Parathyroid adenoma (tissue), 2 donors: ENCODE data around the gene MRTFB.

Source experiments
- H2AFZ ChIP-seq: fragments of 300-600 bp; sonication (generic); one replicate; pipeline ENCODE4 v1.7.0; 2017; ENCODE audit warnings: antibody characterized with exemption, mild to moderate bottlenecking
- H3K27ac ChIP-seq: fragments of 300-600 bp; sonication (generic); one replicate; pipeline ENCODE4 v1.7.0; 2017
- H3K27me3 ChIP-seq: fragments of 300-600 bp; sonication (generic); one replicate; pipeline ENCODE4 v1.7.0; 2017; ENCODE audit warnings: low read length; ENCODE audit not compliant: control insufficient read depth, insufficient read depth
- H3K36me3 ChIP-seq: fragments of 300-600 bp; sonication (generic); one replicate; pipeline ENCODE4 v1.7.0; 2017; ENCODE audit warnings: low read length; ENCODE audit not compliant: control insufficient read depth, insufficient read depth
- H3K4me1 ChIP-seq: fragments of 300-600 bp; sonication (generic); one replicate; pipeline ENCODE4 v1.7.0; 2017; ENCODE audit warnings: control low read depth
- H3K4me2 ChIP-seq: fragments of 300-600 bp; sonication (generic); one replicate; pipeline ENCODE4 v1.7.0; 2017; ENCODE audit warnings: low read length
- H3K4me3 ChIP-seq: fragments of 300-600 bp; sonication (generic); one replicate; pipeline ENCODE4 v1.7.0; 2017; ENCODE audit warnings: low read depth, low read length
- H3K79me2 ChIP-seq: fragments of 300-600 bp; sonication (generic); one replicate; pipeline ENCODE4 v1.7.0; 2017; ENCODE audit warnings: control low read depth
- H3K9ac ChIP-seq: fragments of 300-600 bp; sonication (generic); one replicate; pipeline ENCODE4 v1.7.0; 2017; ENCODE audit warnings: mild to moderate bottlenecking
- H3K9me3 ChIP-seq: fragments of 300-600 bp; sonication (generic); one replicate; pipeline ENCODE4 v1.7.0; 2017; ENCODE audit warnings: low read length; ENCODE audit not compliant: control insufficient read depth
- CTCF ChIP-seq: fragments of 300-600 bp; sonication (generic); IDR thresholded peaks from one replicate; pipeline ENCODE4 v1.7.0; 2017; ENCODE audit warnings: antibody characterized with exemption, mild to moderate bottlenecking
- donor health status: primary hyperparathyroidism.

The MRTFB gene

GRCh38 chr16:14110728-14111251 is 39.7 kb downstream of the MRTFB start:
- no peaks in the 10 kb centered on the region for H3K27me3 ChIP-seq
- no peak overlapping the region for H3K4me3 ChIP-seq
- no peak overlapping the region for H2AFZ ChIP-seq
- no peak overlapping the region for H3K4me2 ChIP-seq
- H3K9ac ChIP-seq: no peak overlapping the region
- H3K27ac ChIP-seq: no peak overlapping the region
- H3K9me3 ChIP-seq: no peaks in the 10 kb centered on the region
- H3K36me3 ChIP-seq: no peaks in the 10 kb centered on the region
- peaks cover 28% of the 10 kb centered on the region for H3K4me1 ChIP-seq
- peaks cover 15% of the 10 kb centered on the region for H3K79me2 ChIP-seq
- TF ChIP-seq CTCF: no peak

GRCh38 chr16:14111713-14112538 is 40.8 kb downstream of the MRTFB start:
- peaks cover 10% of the 10 kb centered on the region for H3K79me2 ChIP-seq
- H3K4me1 ChIP-seq: peaks cover 17% of the 10 kb centered on the region
- no peak overlapping the region for H3K4me2 ChIP-seq
- no peak for TF ChIP-seq CTCF
- H2AFZ ChIP-seq: no peak overlapping the region
- H3K9ac ChIP-seq: no peak overlapping the region
- no peak overlapping the region for H3K4me3 ChIP-seq
- no peaks in the 10 kb centered on the region for H3K27me3 ChIP-seq
- no peaks in the 10 kb centered on the region for H3K9me3 ChIP-seq
- H3K27ac ChIP-seq: no peak overlapping the region
- H3K36me3 ChIP-seq: no peaks in the 10 kb centered on the region

- Histone ChIP-seq H3K4me1 (peaks cover 16% of the 10 kb centered on the region), H3K27me3 (no peaks in the 10 kb centered on the region), H2AFZ (no peak overlapping the region), H3K4me2 (no peak overlapping the region), H3K9ac (no peak overlapping the region), H3K36me3 (no peaks in the 10 kb centered on the region), H3K4me3 (no peak overlapping the region), H3K9me3 (no peaks in the 10 kb centered on the region), H3K27ac (no peak overlapping the region), H3K79me2 (peaks cover 10% of the 10 kb centered on the region)
- no peak for TF ChIP-seq CTCF
These were observed 41.4 kb downstream of the MRTFB start for GRCh38 chr16:14112539-14112856.

GRCh38 chr16:14113344-14113743 is 42.2 kb downstream of the MRTFB start:
- no peak for TF ChIP-seq CTCF
- no peak overlapping the region for H3K27ac ChIP-seq
- H3K36me3 ChIP-seq: no peaks in the 10 kb centered on the region
- peaks cover 14% of the 10 kb centered on the region for H3K79me2 ChIP-seq
- no peaks in the 10 kb centered on the region for H3K27me3 ChIP-seq
- H2AFZ ChIP-seq: no peak overlapping the region
- H3K9me3 ChIP-seq: no peaks in the 10 kb centered on the region
- no peak overlapping the region for H3K9ac ChIP-seq
- H3K4me3 ChIP-seq: no peak overlapping the region
- H3K4me1 ChIP-seq: peaks cover 16% of the 10 kb centered on the region
- H3K4me2 ChIP-seq: no peak overlapping the region

GRCh38 chr16:14117051-14117450 is 45.9 kb downstream of the MRTFB start:
- H3K4me2 ChIP-seq: no peak overlapping the region
- no peak overlapping the region for H3K4me3 ChIP-seq
- no peak for TF ChIP-seq CTCF
- H2AFZ ChIP-seq: no peak overlapping the region
- no peaks in the 10 kb centered on the region for H3K27me3 ChIP-seq
- H3K9me3 ChIP-seq: no peaks in the 10 kb centered on the region
- H3K36me3 ChIP-seq: no peaks in the 10 kb centered on the region
- H3K79me2 ChIP-seq: peaks cover 17% of the 10 kb centered on the region
- H3K4me1 ChIP-seq: peaks cover 12% of the 10 kb centered on the region
- H3K9ac ChIP-seq: no peak overlapping the region
- no peak overlapping the region for H3K27ac ChIP-seq
